G401.6 (cell line): Measurements from ENCODE around the gene SLC52A3.

Source experiments
- FAIRE-seq: peaks from 2 replicates; lab custom pipeline; 2012; peaks lifted over from hg19 to GRCh38; lab: Jason Lieb, UNC

SLC52A3 gene

GRCh38 chr20:764255-764654, 4.0 kb downstream of the SLC52A3 start:
- FAIRE-seq, result no peak

DNA sequence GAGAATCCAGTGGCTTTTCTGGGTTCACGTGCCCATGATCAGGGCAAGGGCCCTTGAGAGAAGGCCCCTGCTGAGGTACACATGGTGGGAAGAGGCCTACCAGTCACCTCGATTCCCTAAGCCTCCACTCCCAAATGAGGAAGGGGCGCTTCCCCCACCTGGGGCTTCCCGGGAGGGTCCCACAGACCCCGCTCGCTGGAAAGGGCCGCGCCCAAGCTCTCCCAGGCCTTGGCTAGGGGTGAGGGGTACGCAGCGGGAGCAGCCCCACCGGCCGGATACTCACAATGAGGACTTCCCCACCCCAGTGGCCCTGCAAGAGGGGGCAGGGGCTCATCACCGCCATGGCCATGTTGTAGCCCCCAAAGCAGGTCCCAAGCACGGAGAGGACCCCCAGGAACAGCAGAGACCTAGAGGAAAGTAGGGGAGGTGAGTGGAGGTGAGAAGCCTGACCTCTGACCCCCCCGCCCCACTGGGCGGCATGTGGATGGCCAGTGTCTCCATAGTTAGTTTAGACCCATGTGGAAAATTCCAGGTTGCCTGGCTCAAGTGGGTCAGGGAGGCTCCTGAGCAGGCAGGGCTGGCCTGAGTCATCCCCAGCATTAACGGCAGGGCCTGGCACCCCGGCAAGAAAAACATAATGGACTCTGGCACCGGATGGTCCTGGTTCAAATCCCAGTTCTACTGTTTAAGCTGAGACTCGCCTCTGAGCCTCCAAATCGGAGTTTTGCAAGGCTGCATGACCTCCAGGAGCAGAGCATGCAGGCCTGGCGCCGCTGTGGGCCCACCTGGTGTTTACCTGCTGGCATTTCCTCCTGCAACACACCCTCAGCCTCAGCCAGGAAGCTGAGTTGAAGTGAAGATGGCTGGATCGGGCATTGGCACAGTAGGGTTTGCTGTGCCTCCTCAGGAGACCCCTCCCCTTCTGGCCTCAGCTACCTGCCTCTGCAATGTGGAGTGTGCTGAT, 6.6 kb downstream of the SLC52A3 start:
- FAIRE-seq, result no peak

- no peak for FAIRE-seq
Measured at GRCh38 chr20:760751-761417, 7.4 kb downstream of the SLC52A3 start.

DNA sequence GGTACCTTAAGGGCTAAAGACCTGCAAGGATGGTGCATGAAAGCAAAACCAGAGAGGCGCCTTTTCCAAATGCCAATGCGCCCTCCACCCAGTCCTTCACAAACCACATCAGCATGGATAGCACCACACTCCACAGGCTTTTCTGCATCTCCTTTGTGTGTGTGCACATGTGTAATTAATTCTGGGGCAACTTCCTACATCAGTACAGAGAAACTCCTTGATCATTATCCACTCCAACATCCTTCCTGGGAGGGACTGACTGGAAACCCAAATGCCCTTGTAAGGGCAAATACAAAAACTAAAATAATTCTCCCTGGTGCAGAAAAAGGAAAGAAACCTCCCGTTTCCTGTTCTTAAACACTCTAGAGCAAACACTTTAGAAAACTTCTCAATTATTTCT, 10.8 kb downstream of the SLC52A3 start:
- FAIRE-seq, result no peak

DNA sequence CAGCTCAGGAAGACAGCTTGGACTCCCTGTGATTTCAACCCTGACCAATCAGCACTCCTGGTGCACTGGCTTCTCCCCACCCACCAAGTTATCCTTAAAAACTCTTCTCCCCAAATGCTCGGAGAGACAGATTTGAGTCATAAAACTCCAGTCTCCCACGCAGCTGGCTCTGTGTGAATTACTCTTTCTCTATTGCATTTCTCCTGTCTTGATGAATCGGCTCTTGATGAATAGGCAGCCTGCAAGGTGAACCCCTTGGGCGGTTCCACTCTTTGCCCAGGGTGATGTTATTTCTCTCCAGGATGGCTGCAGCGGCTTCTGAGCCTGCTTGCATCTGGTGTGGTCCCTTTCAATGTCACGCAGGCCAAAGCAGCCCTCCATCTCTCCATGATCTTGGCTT, 12.4 kb downstream of the SLC52A3 start:
- no peak for FAIRE-seq

DNA sequence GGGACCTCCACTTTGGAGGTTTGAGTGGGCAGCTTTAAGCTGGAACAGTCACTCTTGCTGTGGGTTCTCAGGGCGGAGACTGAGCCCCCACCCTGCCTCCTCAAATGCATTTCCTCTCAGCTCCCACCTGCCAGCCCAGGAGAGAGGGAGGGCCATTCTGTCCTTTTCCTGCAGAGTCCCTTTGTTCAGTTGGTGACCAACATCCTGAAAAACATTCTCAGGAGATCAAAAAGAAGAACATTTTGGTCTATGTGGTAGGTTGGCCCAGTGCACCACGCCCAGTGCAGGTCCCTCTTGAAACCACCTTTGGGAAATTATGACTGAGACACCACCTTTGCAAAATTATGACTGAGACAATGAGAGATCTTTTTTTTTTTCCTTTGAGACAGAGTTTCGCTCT, 13.4 kb downstream of the SLC52A3 start:
- FAIRE-seq, result no peak

DNA sequence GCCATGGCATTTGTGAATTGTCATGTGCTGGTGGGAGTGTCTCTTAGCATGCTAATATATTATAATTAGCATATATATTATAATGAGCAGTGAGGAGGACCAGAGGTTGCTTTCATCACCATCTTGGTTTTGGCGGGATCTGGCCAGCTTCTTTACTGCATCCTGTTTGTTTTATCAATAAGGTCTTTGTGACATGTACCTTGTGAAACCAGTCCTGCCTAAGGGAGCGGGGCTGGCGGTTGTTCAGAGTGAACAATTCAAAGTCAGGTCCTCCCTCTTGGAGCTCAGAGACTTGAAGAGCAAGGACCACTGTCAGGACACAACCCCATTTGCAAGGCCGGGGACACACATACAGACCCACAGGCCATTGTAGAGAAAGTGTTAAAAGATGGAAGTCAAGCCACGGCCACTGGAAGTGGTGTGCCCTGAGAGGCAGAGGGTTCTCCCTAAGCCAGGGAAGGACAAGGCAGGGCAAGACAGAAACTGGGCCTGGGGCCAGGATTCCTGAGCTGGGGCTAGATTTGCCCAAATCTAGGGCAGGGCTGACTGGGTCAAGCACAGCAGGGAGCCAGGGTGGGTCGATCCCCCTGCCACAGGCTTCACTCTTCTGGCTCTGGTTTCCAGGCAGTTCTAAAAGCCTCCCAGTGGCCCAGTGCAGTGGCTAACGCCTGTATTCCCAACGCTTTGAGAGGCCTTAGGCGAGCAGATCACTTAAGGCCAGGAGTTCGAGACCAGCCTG, 14.2 kb downstream of the SLC52A3 start:
- no peak for FAIRE-seq

GRCh38 chr20:753136-753535, 15.2 kb downstream of the SLC52A3 start:
- FAIRE-seq, result no peak

- FAIRE-seq, result no peak
Measured at GRCh38 chr20:752291-752690, 16.0 kb downstream of the SLC52A3 start.

- no peak for FAIRE-seq
Measured at GRCh38 chr20:751761-752160, 16.5 kb downstream of the SLC52A3 start.

- no peak for FAIRE-seq
Measured at GRCh38 chr20:750801-751200, 17.5 kb downstream of the SLC52A3 start.

- no peak for FAIRE-seq
Measured at GRCh38 chr20:745683-746301, 22.5 kb downstream of the SLC52A3 start.

DNA sequence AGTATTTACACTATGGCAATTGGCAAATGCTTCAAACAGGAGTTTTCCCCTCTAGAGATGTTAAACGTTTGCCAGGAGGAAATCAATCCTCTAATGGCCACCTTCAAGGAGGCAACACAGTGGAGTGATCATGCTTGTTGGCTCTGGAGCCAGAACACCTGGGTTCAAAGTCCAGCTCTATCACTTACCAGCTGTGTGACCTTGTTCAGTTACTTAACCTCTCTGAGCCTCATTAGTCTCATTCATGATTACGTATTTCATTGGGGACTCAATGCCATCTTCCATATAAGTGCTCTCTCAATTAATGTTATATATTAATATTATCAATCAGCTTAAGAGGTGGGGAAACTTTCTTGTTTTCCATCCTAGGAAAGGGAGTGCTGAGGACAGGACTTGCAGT, 26.1 kb downstream of the SLC52A3 start:
- FAIRE-seq, result no peak

DNA sequence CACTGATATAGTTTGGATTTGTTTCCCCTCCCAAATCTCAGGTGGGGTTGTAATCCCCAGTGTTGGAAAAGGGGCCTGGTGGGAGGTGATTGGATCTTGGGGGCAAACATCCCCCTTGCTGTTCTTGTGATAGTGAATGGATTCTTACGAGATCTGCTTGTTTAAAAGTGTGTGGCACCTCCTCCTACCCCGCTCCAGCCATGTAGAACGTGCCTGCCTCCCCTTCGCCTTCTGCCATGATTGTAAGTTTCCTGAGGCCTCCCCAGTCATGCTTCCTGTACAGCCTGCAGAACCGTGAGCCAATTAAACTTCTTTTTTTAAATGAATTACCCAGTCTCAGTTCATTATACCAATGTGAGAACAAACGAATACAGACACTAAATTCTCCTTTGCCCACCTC, 26.7 kb downstream of the SLC52A3 start:
- no peak for FAIRE-seq

GRCh38 chr20:740162-740561, 28.1 kb downstream of the SLC52A3 start:
- no peak for FAIRE-seq

GRCh38 chr20:739736-740135, 28.6 kb downstream of the SLC52A3 start:
- FAIRE-seq, result no peak

DNA sequence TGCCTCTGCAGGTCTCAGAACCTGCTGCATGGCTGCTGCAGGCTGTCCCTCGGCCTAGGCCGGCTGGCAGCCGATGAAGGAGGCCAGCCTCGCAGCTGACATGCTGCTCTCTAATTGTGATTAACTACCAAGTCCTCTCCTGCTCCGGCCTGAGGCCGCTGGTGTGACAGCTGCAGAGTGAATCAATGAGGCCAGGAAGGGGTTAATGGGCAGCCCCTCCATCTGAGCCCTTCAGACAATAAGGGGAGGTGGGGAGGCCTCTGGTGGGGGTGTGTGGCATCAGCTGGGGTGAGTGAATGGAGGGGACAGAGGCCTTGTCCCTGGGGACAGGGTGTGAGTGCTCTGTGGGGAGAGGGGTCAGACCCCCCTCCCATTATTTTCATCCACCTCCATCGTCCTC, 34.4 kb downstream of the SLC52A3 start:
- no peak for FAIRE-seq

GRCh38 chr20:732727-733126, 35.6 kb downstream of the SLC52A3 start:
- FAIRE-seq, result no peak

GRCh38 chr20:731891-732560, 36.3 kb downstream of the SLC52A3 start:
- FAIRE-seq, result no peak

DNA sequence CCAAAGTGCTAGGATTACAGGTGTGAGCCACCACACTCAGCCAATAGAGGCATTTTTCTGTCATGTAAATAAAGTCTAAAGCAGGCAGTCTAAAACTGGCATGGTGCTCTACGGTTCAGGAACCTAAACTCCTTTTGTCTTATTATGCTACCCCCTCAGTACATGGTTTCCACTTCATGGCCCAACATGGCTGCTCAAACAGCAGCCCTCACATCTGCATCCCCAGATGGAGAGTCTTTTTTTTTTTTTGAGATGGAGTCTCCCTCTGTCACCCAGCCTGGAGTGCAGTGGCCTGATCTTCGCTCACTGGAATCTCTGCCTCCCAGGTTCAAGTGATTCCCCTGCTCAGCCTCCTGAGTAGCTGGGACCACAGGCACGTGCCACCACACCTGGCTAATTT, 38.3 kb downstream of the SLC52A3 start:
- no peak for FAIRE-seq

DNA sequence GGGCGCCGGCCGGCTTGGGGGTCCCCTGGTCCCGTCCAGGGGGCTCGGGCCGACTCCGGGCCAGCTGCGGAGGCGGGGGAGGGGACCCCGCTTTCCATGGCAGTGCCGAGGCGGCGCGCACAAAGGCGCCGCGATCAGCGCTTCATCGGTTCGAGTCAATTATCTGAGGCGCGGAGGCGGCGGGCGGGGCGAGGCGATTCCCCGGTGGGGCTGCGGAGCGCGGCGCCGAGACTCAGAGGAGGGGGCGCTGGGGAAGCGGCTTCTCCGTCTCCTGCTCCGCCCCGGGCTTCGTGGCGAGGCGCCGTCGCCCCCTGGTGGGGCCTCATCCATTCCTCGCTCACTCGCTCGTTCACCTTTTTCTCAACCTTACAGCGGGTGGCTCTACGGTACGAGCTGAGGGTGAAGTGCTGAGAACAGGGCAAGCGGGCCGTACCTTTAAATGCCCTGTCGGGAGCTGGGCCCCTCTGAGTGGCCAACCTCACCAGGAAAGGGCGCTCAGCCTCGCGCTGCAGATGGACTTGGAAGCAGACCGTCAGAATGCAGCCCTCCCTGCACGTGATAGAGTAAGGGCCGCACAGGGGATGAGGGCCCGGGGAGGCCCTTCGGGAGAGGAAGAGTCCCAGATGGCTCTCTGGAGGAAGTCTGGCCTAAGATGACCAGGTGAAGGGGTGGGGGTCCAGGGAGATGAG, 39.9 kb downstream of the SLC52A3 start:
- FAIRE-seq, result no peak
